Measurements from ENCODE around the gene TFAP2A. TPM values are rescaled to one million over a fixed set of nuclear protein-coding genes. Genes with fewer than 3 reads are reported as not detected.

The TFAP2A gene
- total and polyA plus RNA-seq, 2 experiments from 2014 or later: 2.5 to 7.2 TPM

DNA sequence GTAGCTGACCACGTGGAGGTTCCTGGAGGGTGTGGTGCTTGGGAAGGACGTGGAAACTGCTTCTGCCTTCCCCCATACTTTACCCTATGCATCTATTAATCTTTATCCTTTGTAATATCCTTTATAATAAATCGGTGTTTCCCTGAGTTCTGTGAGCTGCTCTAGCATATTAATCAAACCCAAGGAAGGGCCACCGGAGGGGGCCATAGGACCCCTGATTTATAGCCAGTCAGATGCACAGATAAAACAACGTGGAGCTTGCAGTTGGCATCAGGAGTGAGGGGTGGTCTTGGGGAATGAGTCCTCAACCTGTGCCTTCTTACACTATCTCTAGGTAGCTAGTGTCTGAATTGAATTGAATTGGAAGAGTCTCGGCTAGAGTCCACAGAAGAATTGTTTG, 36.5 kb upstream of the TFAP2A start:
- Histone ChIP-seq H3F3A (ENCODE audit: insufficient read depth) (peaks cover 6% of the 10 kb centered on the region; the same call in 1 of the 2 replicates), H3K27me3 (replicated peaks; ENCODE audit: insufficient read depth) (no peaks in the 10 kb centered on the region), H2AFZ (peak overlapping the region; percentile 59), H3K9me3 (ENCODE audit: low read depth) (no peaks in the 10 kb centered on the region), H3K4me1 (ENCODE audit: insufficient read depth) (peaks cover 14% of the 10 kb centered on the region), H3K4me3 (no peak overlapping the region), H3K9me2 (ENCODE audit: insufficient read depth) (no peaks in the 10 kb centered on the region), H3K27ac (peak overlapping the region; percentile 69), H4K20me1 (ENCODE audit: insufficient read depth) (no peaks in the 10 kb centered on the region), H3K36me3 (ENCODE audit: low read depth) (no peaks in the 10 kb centered on the region), H3K79me2 (ENCODE audit: insufficient read depth) (no peaks in the 10 kb centered on the region), H3K9ac (0 out of 2 replicates have a peak overlapping the region, but pooled peaks have one; percentile 30), H3K4me2 (ENCODE audit: unreplicated experiment) (peak overlapping the region; percentile 5)
- DNase-seq: no peak
- TF ChIP-seq EZH2phosphoT487 (IDR thresholded peaks at IDR 0.05; ENCODE audit: insufficient read depth, low read depth): no peak
- TF ChIP-seq EZH2 (IDR thresholded peaks at IDR 0.05; ENCODE audit: insufficient read depth, poor library complexity, severe bottlenecking): no peak
- 27 to 28% methylated on average over 6 of the region's 6 CpGs for WGBS, 2 experiments (ENCODE audit: low coverage in 1 of 2, low lambda C conversion rate in 2 of 2, missing lambda C conversion rate in 2 of 2)
- in situ Hi-C loops (cut with MboI): no loop called here

DNA sequence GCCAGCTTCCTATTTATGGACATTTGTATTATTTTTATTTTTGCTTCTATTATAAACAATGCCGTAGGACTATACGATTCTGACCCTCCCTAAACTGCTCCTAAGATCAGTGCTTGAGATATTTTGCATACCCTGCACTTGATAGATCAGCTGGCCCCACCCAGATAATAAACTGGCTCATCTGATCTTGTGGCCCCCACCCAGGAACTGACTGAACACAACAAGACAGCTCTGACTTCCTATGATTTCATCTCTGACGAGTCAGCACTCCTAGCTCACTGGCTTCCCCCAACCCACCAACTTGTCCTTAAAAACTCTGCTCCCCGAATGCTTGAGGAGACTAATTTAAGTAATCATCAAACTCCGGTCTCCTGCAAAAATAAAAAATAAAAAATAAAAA, 34.9 kb upstream of the TFAP2A start:
- Histone ChIP-seq H3K9ac (no peak overlapping the region), H3K4me2 (ENCODE audit: unreplicated experiment) (no peak overlapping the region), H3F3A (ENCODE audit: insufficient read depth) (peaks cover 6% of the 10 kb centered on the region; the same call in 1 of the 2 replicates), H3K79me2 (ENCODE audit: insufficient read depth) (no peaks in the 10 kb centered on the region), H2AFZ (no peak overlapping the region; the same call in 1 of the 2 replicates), H4K20me1 (ENCODE audit: insufficient read depth) (no peaks in the 10 kb centered on the region), H3K36me3 (ENCODE audit: low read depth) (no peaks in the 10 kb centered on the region), H3K4me1 (ENCODE audit: insufficient read depth) (peaks cover 14% of the 10 kb centered on the region), H3K4me3 (no peak overlapping the region), H3K27ac (no peak overlapping the region), H3K9me3 (ENCODE audit: low read depth) (no peaks in the 10 kb centered on the region), H3K9me2 (ENCODE audit: insufficient read depth) (no peaks in the 10 kb centered on the region), H3K27me3 (replicated peaks; ENCODE audit: insufficient read depth) (no peaks in the 10 kb centered on the region)
- 49 to 51% methylated on average over 5 of the region's 5 CpGs for WGBS, 2 experiments (ENCODE audit: low coverage in 1 of 2, low lambda C conversion rate in 2 of 2, missing lambda C conversion rate in 2 of 2)
- no peak for TF ChIP-seq EZH2phosphoT487 (IDR thresholded peaks at IDR 0.05; ENCODE audit: insufficient read depth, low read depth)
- no peak for TF ChIP-seq EZH2 (IDR thresholded peaks at IDR 0.05; ENCODE audit: insufficient read depth, poor library complexity, severe bottlenecking)
- in situ Hi-C loops (cut with MboI): no loop called here
- no peak for DNase-seq

DNA sequence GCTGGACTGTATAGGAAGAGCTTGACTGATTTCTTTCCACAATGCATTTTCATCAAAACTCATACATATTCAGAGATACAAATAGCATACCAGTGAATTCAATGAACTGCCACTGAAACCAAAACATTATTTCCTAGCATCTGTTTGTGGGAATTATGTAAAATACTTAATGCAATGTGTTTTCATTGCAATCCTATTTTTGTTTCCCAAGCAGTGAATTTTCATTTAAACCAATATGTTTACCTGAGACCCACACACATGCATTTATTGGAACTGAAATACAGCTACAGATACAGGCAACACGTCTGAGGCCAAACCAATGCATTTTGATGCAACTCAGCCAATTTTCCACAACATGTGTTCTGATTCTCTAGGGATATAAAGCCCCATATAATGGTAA, 33.2 kb upstream of the TFAP2A start:
- H2AFZ ChIP-seq: no peak overlapping the region; the same call in 1 of the 2 replicates
- no peaks in the 10 kb centered on the region for H4K20me1 ChIP-seq (ENCODE audit: insufficient read depth)
- H3K9ac ChIP-seq: no peak overlapping the region
- H3K79me2 ChIP-seq (ENCODE audit: insufficient read depth): no peaks in the 10 kb centered on the region
- H3K4me1 ChIP-seq (ENCODE audit: insufficient read depth): peaks cover 14% of the 10 kb centered on the region
- no peaks in the 10 kb centered on the region for H3K36me3 ChIP-seq (ENCODE audit: low read depth)
- DNase-seq: no peak
- H3F3A ChIP-seq (ENCODE audit: insufficient read depth): peaks cover 6% of the 10 kb centered on the region; the same call in 1 of the 2 replicates
- WGBS, 2 experiments (ENCODE audit: low coverage in 1 of 2, low lambda C conversion rate in 2 of 2, missing lambda C conversion rate in 2 of 2): 7 to 8% methylated on average over 1 of the region's 1 CpG
- no peaks in the 10 kb centered on the region for H3K27me3 ChIP-seq (replicated peaks; ENCODE audit: insufficient read depth)
- H3K27ac ChIP-seq: no peak overlapping the region
- no peaks in the 10 kb centered on the region for H3K9me2 ChIP-seq (ENCODE audit: insufficient read depth)
- TF ChIP-seq EZH2phosphoT487 (IDR thresholded peaks at IDR 0.05; ENCODE audit: insufficient read depth, low read depth) (no peak), EZH2 (IDR thresholded peaks at IDR 0.05; ENCODE audit: insufficient read depth, poor library complexity, severe bottlenecking) (no peak)
- H3K4me3 ChIP-seq: no peak overlapping the region
- in situ Hi-C loops (cut with MboI): no loop called here
- H3K9me3 ChIP-seq (ENCODE audit: low read depth): no peaks in the 10 kb centered on the region
- H3K4me2 ChIP-seq (ENCODE audit: unreplicated experiment): no peak overlapping the region

DNA sequence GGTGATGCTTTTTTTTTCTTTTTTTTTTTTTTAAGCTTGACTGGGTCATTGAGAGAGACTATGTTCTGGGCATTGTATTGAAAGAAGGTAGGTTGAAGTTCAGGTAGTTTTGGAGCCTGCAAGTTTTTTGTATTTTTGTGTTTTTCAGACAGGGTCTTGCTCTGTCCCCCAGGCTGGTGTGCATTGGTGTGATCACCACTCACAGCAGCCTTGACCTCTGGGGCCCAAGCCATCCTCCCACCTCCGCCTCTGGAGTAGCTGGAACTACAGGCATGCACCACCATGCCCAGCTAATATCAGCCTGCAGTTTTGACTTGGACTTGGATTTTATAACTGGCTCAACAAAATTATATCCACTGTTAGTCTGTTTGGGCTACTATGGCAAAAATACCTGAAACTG, 31.7 kb upstream of the TFAP2A start:
- TF ChIP-seq EZH2 (IDR thresholded peaks at IDR 0.05; ENCODE audit: insufficient read depth, poor library complexity, severe bottlenecking): no peak
- no peak for TF ChIP-seq EZH2phosphoT487 (IDR thresholded peaks at IDR 0.05; ENCODE audit: insufficient read depth, low read depth)
- in situ Hi-C loops (cut with MboI): no loop called here
- Histone ChIP-seq H3K4me3 (no peak overlapping the region), H3K27ac (no peak overlapping the region), H3F3A (ENCODE audit: insufficient read depth) (peaks cover 5% of the 10 kb centered on the region), H2AFZ (no peak overlapping the region), H3K4me2 (ENCODE audit: unreplicated experiment) (no peak overlapping the region), H3K9ac (no peak overlapping the region), H3K9me3 (ENCODE audit: low read depth) (no peaks in the 10 kb centered on the region), H3K9me2 (ENCODE audit: insufficient read depth) (no peaks in the 10 kb centered on the region), H3K36me3 (ENCODE audit: low read depth) (no peaks in the 10 kb centered on the region), H3K27me3 (replicated peaks; ENCODE audit: insufficient read depth) (no peaks in the 10 kb centered on the region), H4K20me1 (ENCODE audit: insufficient read depth) (no peaks in the 10 kb centered on the region), H3K79me2 (ENCODE audit: insufficient read depth) (no peaks in the 10 kb centered on the region), H3K4me1 (ENCODE audit: insufficient read depth) (peaks cover 10% of the 10 kb centered on the region)
- 48 to 55% methylated on average over 1 of the region's 1 CpG for WGBS, 2 experiments (ENCODE audit: low coverage in 1 of 2, low lambda C conversion rate in 2 of 2, missing lambda C conversion rate in 2 of 2)
- DNase-seq: no peak

DNA sequence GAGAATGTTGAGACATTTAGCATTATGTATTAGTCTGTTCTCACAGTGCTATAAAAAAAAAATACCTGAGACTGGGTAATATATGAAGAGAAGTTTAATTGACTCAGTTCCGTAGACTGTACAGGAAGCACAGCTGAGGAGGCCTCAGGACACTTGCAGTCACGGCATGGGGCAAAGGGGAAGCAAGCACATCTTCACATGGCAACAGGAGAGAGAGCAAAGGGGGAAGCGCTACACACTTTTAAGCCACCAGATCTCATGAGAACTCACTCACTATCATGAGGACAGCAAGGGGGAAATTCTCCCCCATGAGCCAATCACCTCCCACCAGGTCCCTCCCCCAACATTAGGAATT, 26.8 kb upstream of the TFAP2A start:
- Histone ChIP-seq H3K27me3 (replicated peaks; ENCODE audit: insufficient read depth) (no peaks in the 10 kb centered on the region), H3K27ac (peak overlapping the region; percentile 85), H3K36me3 (ENCODE audit: low read depth) (no peaks in the 10 kb centered on the region), H4K20me1 (ENCODE audit: insufficient read depth) (no peaks in the 10 kb centered on the region), H3K9me3 (ENCODE audit: low read depth) (no peaks in the 10 kb centered on the region), H3K9me2 (ENCODE audit: insufficient read depth) (no peaks in the 10 kb centered on the region), H3K9ac (no peak overlapping the region), H3F3A (ENCODE audit: insufficient read depth) (peaks cover 12% of the 10 kb centered on the region), H3K4me3 (peak overlapping the region; percentile 47), H3K4me2 (ENCODE audit: unreplicated experiment) (peak overlapping the region; percentile 30), H2AFZ (peak overlapping the region; percentile 85), H3K4me1 (ENCODE audit: insufficient read depth) (peaks cover 12% of the 10 kb centered on the region), H3K79me2 (ENCODE audit: insufficient read depth) (no peaks in the 10 kb centered on the region)
- WGBS, 2 experiments (ENCODE audit: low coverage in 1 of 2, low lambda C conversion rate in 2 of 2, missing lambda C conversion rate in 2 of 2): 93 to 98% methylated on average over 3 of the region's 3 CpGs
- in situ Hi-C loops (cut with MboI): no loop called here
- no peak for DNase-seq
- TF ChIP-seq EZH2phosphoT487 (IDR thresholded peaks at IDR 0.05; ENCODE audit: insufficient read depth, low read depth) (no peak), EZH2 (IDR thresholded peaks at IDR 0.05; ENCODE audit: insufficient read depth, poor library complexity, severe bottlenecking) (no peak)

All from GM23248 (cell line).